H9 (cell line): ENCODE results near the gene ZNF654. TPM values are rescaled to one million over a fixed set of nuclear protein-coding genes. Genes with fewer than 3 reads are reported as not detected.
"Not testable (repeated sequence)": the region's sequence is repeated elsewhere in the genome, so short reads cannot be mapped to it uniquely, and the experiment has no call there.

ENCODE experiments used
- DNase-seq: peaks from one replicate; pipeline ENCODE4 v3.0.0-alpha.2; 2017
- H2AFZ ChIP-seq: one replicate; pipeline ENCODE4 v1.6.1; 2013; ENCODE audit warnings: mild to moderate bottlenecking, low read length, control low read depth, moderate library complexity
- H2AK5ac ChIP-seq: 2 replicates; pipeline ENCODE4 v1.6.1; 2013; ENCODE audit warnings: low read length, control low read depth, mixed read lengths; ENCODE audit not compliant: insufficient read length
- H2BK120ac ChIP-seq: one replicate; pipeline ENCODE4 v1.6.1; 2013; ENCODE audit warnings: low read depth, mild to moderate bottlenecking, low read length, control low read depth, inconsistent platforms; ENCODE audit not compliant: poor library complexity, severe bottlenecking
- H2BK12ac ChIP-seq: 2 replicates; pipeline ENCODE4 v1.6.1; 2013; ENCODE audit warnings: low read length, control low read depth, mixed read lengths, low read depth; ENCODE audit not compliant: insufficient read length
- H2BK15ac ChIP-seq: 2 replicates; pipeline ENCODE4 v1.6.1; 2013; ENCODE audit warnings: low read depth, low read length, control low read depth
- H2BK20ac ChIP-seq: one replicate; pipeline ENCODE4 v1.6.1; 2013; ENCODE audit warnings: low read depth, mild to moderate bottlenecking, low read length, control low read depth, inconsistent platforms; ENCODE audit not compliant: poor library complexity, severe bottlenecking
- H2BK5ac ChIP-seq: 2 replicates; pipeline ENCODE4 v1.6.1; 2013; ENCODE audit warnings: low read length, control low read depth, mixed read lengths; ENCODE audit not compliant: insufficient read length
- H3K14ac ChIP-seq: 2 replicates; pipeline ENCODE4 v1.6.1; 2013; ENCODE audit warnings: low read length, control low read depth; ENCODE audit not compliant: insufficient read depth
- H3K18ac ChIP-seq: 2 replicates; pipeline ENCODE4 v1.6.1; 2013; ENCODE audit warnings: low read depth, mild to moderate bottlenecking, mixed read lengths, low read length, control low read depth; ENCODE audit not compliant: insufficient read length
- H3K23ac ChIP-seq: 2 replicates; pipeline ENCODE4 v1.6.1; 2013; ENCODE audit warnings: low read length, control low read depth, mixed read lengths, low read depth; ENCODE audit not compliant: insufficient read length
- H3K23me2 ChIP-seq: 2 replicates; pipeline ENCODE4 v1.6.1; 2013; ENCODE audit warnings: low read depth, mild to moderate bottlenecking, mixed read lengths, low read length, control low read depth; ENCODE audit not compliant: insufficient read length, poor library complexity, severe bottlenecking
- H3K27ac ChIP-seq: 2 replicates; pipeline ENCODE4 v1.5.1; 2013; ENCODE audit warnings: low read length, control low read depth, mixed read lengths, low read depth; ENCODE audit not compliant: insufficient read length
- H3K27me3 ChIP-seq: 2 replicates; pipeline ENCODE4 v1.6.1; 2013; ENCODE audit warnings: low read length, control low read depth, inconsistent platforms; ENCODE audit not compliant: insufficient read depth
- H3K4ac ChIP-seq: 2 replicates; pipeline ENCODE4 v1.6.1; 2013; ENCODE audit warnings: low read depth, mild to moderate bottlenecking, control low read depth, inconsistent platforms, low read length, moderate library complexity
- H3K4me1 ChIP-seq: 2 replicates; pipeline ENCODE4 v1.6.1; 2013; ENCODE audit warnings: low read length, control low read depth, inconsistent platforms; ENCODE audit not compliant: insufficient read depth
- H3K4me2 ChIP-seq: 2 replicates; pipeline ENCODE4 v1.6.1; 2013; ENCODE audit warnings: low read length, control low read depth, mixed read lengths; ENCODE audit not compliant: insufficient read length, insufficient read depth
- H3K56ac ChIP-seq: 2 replicates; pipeline ENCODE4 v1.6.1; 2013; ENCODE audit warnings: low read depth, mild to moderate bottlenecking, mixed read lengths, low read length, control low read depth; ENCODE audit not compliant: insufficient read length
- H3K79me1 ChIP-seq: 2 replicates; pipeline ENCODE4 v1.6.1; 2013; ENCODE audit warnings: low read depth, mild to moderate bottlenecking, moderate library complexity, low read length, control low read depth, inconsistent platforms; ENCODE audit not compliant: insufficient read depth, poor library complexity, severe bottlenecking
- H3K79me2 ChIP-seq: 2 replicates; pipeline ENCODE4 v1.6.1; 2013; ENCODE audit warnings: low read length, control low read depth, inconsistent platforms; ENCODE audit not compliant: insufficient read depth
- H3K9ac ChIP-seq: 2 replicates; pipeline ENCODE4 v1.6.1; 2013; ENCODE audit warnings: low read length, control low read depth, mixed read lengths; ENCODE audit not compliant: insufficient read length; ENCODE audit errors: extremely low read depth
- H3K9me3 ChIP-seq: one replicate; pipeline ENCODE4 v1.6.1; 2013; ENCODE audit warnings: low read depth, low read length, inconsistent platforms; ENCODE audit not compliant: control insufficient read depth
- H3T11ph ChIP-seq: one replicate; pipeline ENCODE4 v1.6.1; 2013; ENCODE audit warnings: mild to moderate bottlenecking, low read length, control low read depth, inconsistent platforms
- H4K20me1 ChIP-seq: one replicate; pipeline ENCODE4 v1.6.1; 2013; ENCODE audit not compliant: control insufficient read depth, insufficient read length, insufficient read depth
- H4K5ac ChIP-seq: 2 replicates; pipeline ENCODE4 v1.6.1; 2013; ENCODE audit warnings: low read depth, mild to moderate bottlenecking, mixed read lengths, low read length, control low read depth; ENCODE audit not compliant: insufficient read length
- H4K8ac ChIP-seq: replicated peaks from 2 replicates; pipeline ENCODE4 v1.6.1; 2013; ENCODE audit warnings: low read length, control low read depth, mixed read lengths, low read depth; ENCODE audit not compliant: insufficient read length
- H4K91ac ChIP-seq: 2 replicates; pipeline ENCODE4 v1.6.1; 2013; ENCODE audit warnings: low read depth, mild to moderate bottlenecking, moderate library complexity, mixed read lengths, low read length, control low read depth; ENCODE audit not compliant: insufficient read length
- H3K27ac Mint-ChIP-seq, 3 experiments: 2 replicates in 2 of 3; 3 replicates in 1 of 3; pipeline ENCODE4 v1.8.0; 2020 to 2021; ENCODE audit warnings: mixed read lengths in 3 of 3, mild to moderate bottlenecking in 1 of 3, moderate library complexity in 1 of 3
- H3K27me3 Mint-ChIP-seq: 2 replicates; pipeline ENCODE4 v1.8.0; 2021; ENCODE audit warnings: low read depth, mild to moderate bottlenecking, moderate library complexity, mixed read lengths
- H3K36me3 Mint-ChIP-seq, 3 experiments: 2 replicates in 2 of 3; 3 replicates in 1 of 3; pipeline ENCODE4 v1.8.0; 2020 to 2021; ENCODE audit warnings: low read depth in 3 of 3, mixed read lengths in 3 of 3; ENCODE audit not compliant: insufficient read depth in 1 of 3
- H3K4me1 Mint-ChIP-seq, 2 experiments: 2 replicates each; pipeline ENCODE4 v1.8.0; 2020; ENCODE audit warnings: mixed read lengths in 2 of 2
- H3K4me3 Mint-ChIP-seq, 2 experiments: 2 replicates in 1 of 2; 3 replicates in 1 of 2; pipeline ENCODE4 v1.8.0; 2020 to 2021; ENCODE audit warnings: mild to moderate bottlenecking in 2 of 2, mixed read lengths in 2 of 2, moderate library complexity in 1 of 2
- H3K9me3 Mint-ChIP-seq, 2 experiments: 2 replicates in 1 of 2; 3 replicates in 1 of 2; pipeline ENCODE4 v1.8.0; 2020; ENCODE audit warnings: mild to moderate bottlenecking in 2 of 2, mixed read lengths in 2 of 2, moderate library complexity in 1 of 2
- WGBS: extraction: QIAGEN DNeasy Blood & Tissue Kit; methylation state at CpG from one replicate; pipeline ENCODE4 v1.1.7; 2013; ENCODE audit warnings: missing lambda C conversion rate, low lambda C conversion rate, mixed read lengths; ENCODE audit not compliant: insufficient read length; ENCODE audit errors: extremely low coverage; 5-methylcytosine and 5-hydroxymethylcytosine counted together
- total RNA-seq: library from RNA; stranded (reverse); gene quantifications from 2 replicates; pipeline ENCODE4 v1.2.1, GENCODE V29; 2021
- TF ChIP-seq, protein P1 (sequence below): fragments of 200-600 bp; sonication (generic); conservative IDR thresholded peaks from 3 replicates; pipeline ENCODE4 v1.8.0; 2021; ENCODE audit warnings: antibody characterized with exemption, mild to moderate bottlenecking

Gene ZNF654
- total RNA-seq, 1 experiment from 2014 or later: 8.7 TPM

DNA sequence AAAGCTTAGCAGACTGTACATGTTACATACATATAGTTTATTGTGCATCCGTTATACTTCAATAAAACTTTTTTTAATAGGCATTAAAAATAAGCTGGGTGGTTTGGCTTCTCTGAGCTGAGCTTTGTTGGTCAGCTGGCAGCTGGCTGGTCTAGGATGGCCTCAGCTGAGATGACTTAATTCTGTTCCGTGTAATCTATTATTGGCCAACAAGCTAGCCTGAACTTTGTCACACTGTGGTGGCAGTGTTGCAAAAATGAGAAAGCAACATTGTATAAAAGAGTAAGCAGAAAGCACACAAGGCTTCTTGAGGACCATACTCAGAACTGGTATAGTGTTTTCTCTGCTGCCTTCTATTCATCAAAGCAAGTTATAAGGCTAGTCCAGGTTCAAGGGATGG lies 45.5 kb upstream of the ZNF654 start:
- no peak overlapping the region for H4K8ac ChIP-seq
- H3K79me2 ChIP-seq: no peaks in the 10 kb centered on the region
- Mint-ChIP-seq H3K27me3 (no peaks in the 10 kb centered on the region), H3K4me3 (no peak overlapping the region), H3K9me3 (peaks cover 9 to 11% of the 10 kb centered on the region in 2 experiments; a peak in 4 of 5 replicates), H3K4me1 (no peaks in the 10 kb centered on the region), H3K27ac (no peak overlapping the region), H3K36me3 (peaks cover 3 to 8% (median 5%) of the 10 kb centered on the region in 3 experiments; a peak in 5 of 7 replicates)
- H3K56ac ChIP-seq: no peak overlapping the region
- H3K4me2 ChIP-seq: no peak overlapping the region
- H2BK12ac ChIP-seq: no peak overlapping the region
- H4K5ac ChIP-seq: no peak overlapping the region
- no peak overlapping the region for H3K14ac ChIP-seq
- WGBS: no CpG with 5 or more reads among the region's 2 CpGs
- no peaks in the 10 kb centered on the region for H3K4me1 ChIP-seq
- H2AK5ac ChIP-seq: no peak overlapping the region
- TF ChIP-seq, protein P1, sequence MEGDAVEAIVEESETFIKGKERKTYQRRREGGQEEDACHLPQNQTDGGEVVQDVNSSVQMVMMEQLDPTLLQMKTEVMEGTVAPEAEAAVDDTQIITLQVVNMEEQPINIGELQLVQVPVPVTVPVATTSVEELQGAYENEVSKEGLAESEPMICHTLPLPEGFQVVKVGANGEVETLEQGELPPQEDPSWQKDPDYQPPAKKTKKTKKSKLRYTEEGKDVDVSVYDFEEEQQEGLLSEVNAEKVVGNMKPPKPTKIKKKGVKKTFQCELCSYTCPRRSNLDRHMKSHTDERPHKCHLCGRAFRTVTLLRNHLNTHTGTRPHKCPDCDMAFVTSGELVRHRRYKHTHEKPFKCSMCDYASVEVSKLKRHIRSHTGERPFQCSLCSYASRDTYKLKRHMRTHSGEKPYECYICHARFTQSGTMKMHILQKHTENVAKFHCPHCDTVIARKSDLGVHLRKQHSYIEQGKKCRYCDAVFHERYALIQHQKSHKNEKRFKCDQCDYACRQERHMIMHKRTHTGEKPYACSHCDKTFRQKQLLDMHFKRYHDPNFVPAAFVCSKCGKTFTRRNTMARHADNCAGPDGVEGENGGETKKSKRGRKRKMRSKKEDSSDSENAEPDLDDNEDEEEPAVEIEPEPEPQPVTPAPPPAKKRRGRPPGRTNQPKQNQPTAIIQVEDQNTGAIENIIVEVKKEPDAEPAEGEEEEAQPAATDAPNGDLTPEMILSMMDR: no peak
- H4K20me1 ChIP-seq: no peaks in the 10 kb centered on the region
- H3K27me3 ChIP-seq: no peaks in the 10 kb centered on the region
- H3K23ac ChIP-seq: no peak overlapping the region
- H3K4ac ChIP-seq: no peak overlapping the region
- no peaks in the 10 kb centered on the region for H3K9me3 ChIP-seq
- H3K9ac ChIP-seq: no peak overlapping the region
- H3K18ac ChIP-seq: no peak overlapping the region
- H2AFZ ChIP-seq: no peak overlapping the region
- H4K91ac ChIP-seq: no peak overlapping the region
- H3K79me1 ChIP-seq: no peaks in the 10 kb centered on the region
- H2BK20ac ChIP-seq: no peak overlapping the region
- DNase-seq: no peak
- no peaks in the 10 kb centered on the region for H3K23me2 ChIP-seq
- no peak overlapping the region for H2BK5ac ChIP-seq
- no peak overlapping the region for H2BK15ac ChIP-seq
- H2BK120ac ChIP-seq: no peak overlapping the region
- no peak overlapping the region for H3K27ac ChIP-seq
- no peak overlapping the region for H3T11ph ChIP-seq

DNA sequence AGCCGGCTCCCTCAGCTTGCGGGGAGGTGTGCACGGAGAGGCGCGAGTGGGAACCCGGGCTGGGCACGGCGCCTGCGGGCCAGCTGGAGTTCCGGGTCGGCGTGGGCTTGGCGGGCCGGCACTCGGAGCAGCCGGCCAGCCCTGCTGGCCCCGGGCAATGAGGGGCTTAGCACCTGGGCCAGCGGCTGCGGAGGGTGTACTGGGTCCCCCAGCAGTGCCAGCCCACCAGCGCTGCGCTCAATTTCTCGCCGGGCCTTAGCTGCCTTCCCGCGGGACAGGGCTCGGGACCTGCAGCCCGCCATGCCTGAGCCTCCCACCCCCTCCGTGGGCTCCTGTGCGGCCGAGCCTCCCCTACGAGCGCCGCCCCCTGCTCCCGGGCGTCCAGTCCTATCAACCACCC lies 43.4 kb upstream of the ZNF654 start:
- H2BK120ac ChIP-seq, H3K23ac ChIP-seq, H3K79me1 ChIP-seq, H3K9ac ChIP-seq, H3K79me2 ChIP-seq, H4K91ac ChIP-seq, DNase-seq, H3K4me2 ChIP-seq, H3K27ac ChIP-seq, H4K20me1 ChIP-seq, H3K27me3 ChIP-seq, H3K4me1 Mint-ChIP-seq, H3K14ac ChIP-seq, H2BK20ac ChIP-seq, H3K4me1 ChIP-seq, H2AK5ac ChIP-seq, H3K4me3 Mint-ChIP-seq, H3K9me3 ChIP-seq, H3K18ac ChIP-seq, H2BK15ac ChIP-seq, H3K56ac ChIP-seq, H2BK5ac ChIP-seq, H2AFZ ChIP-seq, H4K8ac ChIP-seq, H3K4ac ChIP-seq, H3K27ac Mint-ChIP-seq, H3K27me3 Mint-ChIP-seq, H2BK12ac ChIP-seq, H4K5ac ChIP-seq, H3T11ph ChIP-seq, H3K23me2 ChIP-seq, H3K36me3 Mint-ChIP-seq: not testable (repeated sequence)
- no CpG with 5 or more reads among the region's 35 CpGs for WGBS
- peaks cover 9 to 11% of the 10 kb centered on the region in 2 experiments; a peak in 4 of 5 replicates for H3K9me3 Mint-ChIP-seq
